ENCODE measurements around the gene GPRASP1.

Gene GPRASP1, protein sequence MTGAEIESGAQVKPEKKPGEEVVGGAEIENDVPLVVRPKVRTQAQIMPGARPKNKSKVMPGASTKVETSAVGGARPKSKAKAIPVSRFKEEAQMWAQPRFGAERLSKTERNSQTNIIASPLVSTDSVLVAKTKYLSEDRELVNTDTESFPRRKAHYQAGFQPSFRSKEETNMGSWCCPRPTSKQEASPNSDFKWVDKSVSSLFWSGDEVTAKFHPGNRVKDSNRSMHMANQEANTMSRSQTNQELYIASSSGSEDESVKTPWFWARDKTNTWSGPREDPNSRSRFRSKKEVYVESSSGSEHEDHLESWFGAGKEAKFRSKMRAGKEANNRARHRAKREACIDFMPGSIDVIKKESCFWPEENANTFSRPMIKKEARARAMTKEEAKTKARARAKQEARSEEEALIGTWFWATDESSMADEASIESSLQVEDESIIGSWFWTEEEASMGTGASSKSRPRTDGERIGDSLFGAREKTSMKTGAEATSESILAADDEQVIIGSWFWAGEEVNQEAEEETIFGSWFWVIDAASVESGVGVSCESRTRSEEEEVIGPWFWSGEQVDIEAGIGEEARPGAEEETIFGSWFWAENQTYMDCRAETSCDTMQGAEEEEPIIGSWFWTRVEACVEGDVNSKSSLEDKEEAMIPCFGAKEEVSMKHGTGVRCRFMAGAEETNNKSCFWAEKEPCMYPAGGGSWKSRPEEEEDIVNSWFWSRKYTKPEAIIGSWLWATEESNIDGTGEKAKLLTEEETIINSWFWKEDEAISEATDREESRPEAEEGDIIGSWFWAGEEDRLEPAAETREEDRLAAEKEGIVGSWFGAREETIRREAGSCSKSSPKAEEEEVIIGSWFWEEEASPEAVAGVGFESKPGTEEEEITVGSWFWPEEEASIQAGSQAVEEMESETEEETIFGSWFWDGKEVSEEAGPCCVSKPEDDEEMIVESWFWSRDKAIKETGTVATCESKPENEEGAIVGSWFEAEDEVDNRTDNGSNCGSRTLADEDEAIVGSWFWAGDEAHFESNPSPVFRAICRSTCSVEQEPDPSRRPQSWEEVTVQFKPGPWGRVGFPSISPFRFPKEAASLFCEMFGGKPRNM (N-terminal part only)

DNA sequence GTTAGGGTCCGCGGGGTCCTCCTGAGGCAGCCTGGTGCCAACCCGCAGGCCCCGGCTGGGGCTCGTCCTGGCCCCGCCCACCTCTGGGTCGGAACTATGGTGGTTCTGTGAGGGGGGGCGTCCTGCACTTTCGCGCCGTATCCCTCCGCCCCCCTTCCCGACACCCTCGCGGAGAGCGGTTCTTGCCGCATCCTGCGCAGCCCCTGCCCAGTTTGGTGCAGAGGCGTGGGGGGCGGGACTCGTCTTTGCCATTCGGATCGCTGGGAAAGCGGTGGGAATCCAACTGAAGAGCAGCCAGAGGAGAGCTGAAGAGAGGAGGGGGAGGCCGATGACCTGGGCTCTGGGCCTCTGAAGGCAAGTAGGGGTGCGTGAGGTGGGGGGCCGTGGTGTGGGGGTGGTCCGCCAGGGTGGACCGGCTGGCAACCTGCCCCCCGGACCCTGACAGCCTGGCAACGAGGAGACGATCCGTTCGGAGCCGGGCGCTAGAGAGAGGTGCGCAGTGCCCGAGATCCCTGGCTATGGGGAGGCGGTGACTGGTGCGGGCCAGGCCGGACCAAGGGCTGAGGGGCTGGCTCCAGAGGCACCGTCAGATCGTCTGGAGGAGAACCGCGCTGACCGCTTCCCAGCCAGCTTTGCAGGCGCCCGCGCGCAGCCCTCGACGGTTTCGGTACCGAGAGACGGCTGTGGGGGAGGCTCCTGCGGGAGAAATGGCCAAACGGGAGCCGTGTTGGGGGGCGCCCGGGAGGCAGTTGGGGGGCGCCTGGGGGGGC, at the start of gene GPRASP1:
GPRASP1 (plus strand) TSS at position 242 of the 770 bp plus-strand sequence. CDS start 2,431 bp downstream, outside the sequence.
- no peak within 1 kb of the TSS for H3K4me3 ChIP-seq (ENCODE audit: low read depth, low read length)
- DNase-seq (ENCODE audit: low read depth): no peak
- TF ChIP-seq, protein P1, sequence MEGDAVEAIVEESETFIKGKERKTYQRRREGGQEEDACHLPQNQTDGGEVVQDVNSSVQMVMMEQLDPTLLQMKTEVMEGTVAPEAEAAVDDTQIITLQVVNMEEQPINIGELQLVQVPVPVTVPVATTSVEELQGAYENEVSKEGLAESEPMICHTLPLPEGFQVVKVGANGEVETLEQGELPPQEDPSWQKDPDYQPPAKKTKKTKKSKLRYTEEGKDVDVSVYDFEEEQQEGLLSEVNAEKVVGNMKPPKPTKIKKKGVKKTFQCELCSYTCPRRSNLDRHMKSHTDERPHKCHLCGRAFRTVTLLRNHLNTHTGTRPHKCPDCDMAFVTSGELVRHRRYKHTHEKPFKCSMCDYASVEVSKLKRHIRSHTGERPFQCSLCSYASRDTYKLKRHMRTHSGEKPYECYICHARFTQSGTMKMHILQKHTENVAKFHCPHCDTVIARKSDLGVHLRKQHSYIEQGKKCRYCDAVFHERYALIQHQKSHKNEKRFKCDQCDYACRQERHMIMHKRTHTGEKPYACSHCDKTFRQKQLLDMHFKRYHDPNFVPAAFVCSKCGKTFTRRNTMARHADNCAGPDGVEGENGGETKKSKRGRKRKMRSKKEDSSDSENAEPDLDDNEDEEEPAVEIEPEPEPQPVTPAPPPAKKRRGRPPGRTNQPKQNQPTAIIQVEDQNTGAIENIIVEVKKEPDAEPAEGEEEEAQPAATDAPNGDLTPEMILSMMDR (IDR thresholded peaks at IDR 0.05; ENCODE audit: control insufficient read depth, extremely low read depth, insufficient read depth): no peak

DNA sequence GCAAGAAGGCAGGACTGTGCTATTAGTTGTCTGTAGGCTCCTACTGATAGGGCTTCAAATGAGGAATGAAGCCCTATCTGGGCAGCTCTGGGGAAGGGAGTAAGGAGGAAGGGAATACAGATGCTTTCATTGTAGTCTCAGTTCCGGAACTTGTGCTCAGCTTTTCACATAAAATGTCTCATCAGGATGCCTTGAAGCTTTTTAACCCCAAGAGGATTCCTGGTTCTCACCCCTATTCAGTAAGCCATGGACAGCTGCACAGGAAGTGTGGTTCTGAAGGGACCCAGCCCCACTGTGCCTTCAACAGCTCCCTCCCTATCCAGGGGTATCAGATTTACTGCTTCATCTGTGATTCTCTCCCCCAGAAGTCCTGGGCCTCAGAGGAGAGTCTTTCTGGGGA, 47.0 kb upstream of the GPRASP1 start:
- TF ChIP-seq, protein P1 (IDR thresholded peaks at IDR 0.05; ENCODE audit: control insufficient read depth, extremely low read depth, insufficient read depth): no peak
- no peak for DNase-seq (ENCODE audit: low read depth)
- H3K4me3 ChIP-seq (ENCODE audit: low read depth, low read length): no peak overlapping the region

DNA sequence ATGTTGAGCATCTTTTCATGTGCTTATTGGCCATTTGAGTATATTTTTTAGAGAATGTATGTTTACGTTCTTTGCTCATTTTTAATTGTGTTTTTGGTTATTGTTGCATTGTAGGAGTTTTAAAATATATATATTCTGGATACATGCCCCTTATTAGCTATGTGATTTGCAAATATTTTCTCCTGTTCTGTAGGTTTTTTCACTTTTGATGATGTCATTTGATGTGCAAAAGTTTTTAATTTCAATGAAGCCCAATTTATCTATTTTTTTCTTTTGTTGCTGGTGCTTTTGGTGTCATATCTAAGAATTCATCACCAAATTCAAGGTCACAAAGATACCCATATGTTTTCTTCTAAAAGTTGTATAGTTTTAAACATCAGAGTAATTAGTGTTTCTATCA, 45.2 kb upstream of the GPRASP1 start:
- no peak overlapping the region for H3K4me3 ChIP-seq (ENCODE audit: low read depth, low read length)
- DNase-seq (ENCODE audit: low read depth): no peak
- TF ChIP-seq, protein P1 (IDR thresholded peaks at IDR 0.05; ENCODE audit: control insufficient read depth, extremely low read depth, insufficient read depth): no peak

DNA sequence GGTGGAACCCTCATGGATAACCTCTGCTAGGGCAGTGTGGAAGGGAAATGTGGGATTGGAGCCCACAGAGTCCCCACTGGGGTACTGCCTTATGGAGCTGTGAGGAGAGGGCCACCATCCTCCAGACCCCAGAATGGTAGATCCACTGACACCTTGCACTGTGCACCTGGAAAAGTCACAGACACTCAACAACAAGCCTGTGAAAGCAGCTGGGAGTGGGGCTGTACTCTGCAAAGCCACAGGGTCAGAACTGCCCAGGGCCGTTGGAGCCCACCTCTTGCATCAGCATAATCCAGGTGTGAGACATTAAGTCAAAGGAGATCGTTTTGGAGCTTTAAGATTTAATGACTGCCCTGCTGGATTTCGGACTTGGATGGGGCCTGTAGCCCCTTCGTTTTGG, 40.4 kb upstream of the GPRASP1 start:
- no peak for DNase-seq (ENCODE audit: low read depth)
- TF ChIP-seq, protein P1 (IDR thresholded peaks at IDR 0.05; ENCODE audit: control insufficient read depth, extremely low read depth, insufficient read depth): no peak
- no peak overlapping the region for H3K4me3 ChIP-seq (ENCODE audit: low read depth, low read length)

DNA sequence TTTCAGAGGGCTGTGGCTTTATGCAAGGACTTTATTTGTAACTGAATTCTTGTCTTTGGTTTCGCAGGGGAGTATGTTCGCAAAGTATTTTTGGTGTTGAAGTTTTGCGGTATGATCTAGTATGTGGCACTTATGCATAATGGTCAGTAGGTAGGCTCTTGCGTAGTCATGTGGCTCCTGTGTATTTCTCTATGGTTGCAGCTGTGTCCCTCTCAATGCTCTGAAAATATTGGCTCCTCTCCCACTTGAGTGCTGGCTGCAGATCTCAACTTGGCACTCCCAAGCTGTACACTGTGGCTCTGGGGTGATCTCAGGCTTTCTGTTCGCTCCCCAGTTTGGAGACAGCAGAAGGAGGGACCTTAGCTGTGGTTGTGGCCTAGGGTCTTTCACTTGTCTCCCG, 27.2 kb upstream of the GPRASP1 start:
- DNase-seq (ENCODE audit: low read depth): no peak
- H3K4me3 ChIP-seq (ENCODE audit: low read depth, low read length): no peak overlapping the region
- TF ChIP-seq, protein P1 (IDR thresholded peaks at IDR 0.05; ENCODE audit: control insufficient read depth, extremely low read depth, insufficient read depth): no peak

DNA sequence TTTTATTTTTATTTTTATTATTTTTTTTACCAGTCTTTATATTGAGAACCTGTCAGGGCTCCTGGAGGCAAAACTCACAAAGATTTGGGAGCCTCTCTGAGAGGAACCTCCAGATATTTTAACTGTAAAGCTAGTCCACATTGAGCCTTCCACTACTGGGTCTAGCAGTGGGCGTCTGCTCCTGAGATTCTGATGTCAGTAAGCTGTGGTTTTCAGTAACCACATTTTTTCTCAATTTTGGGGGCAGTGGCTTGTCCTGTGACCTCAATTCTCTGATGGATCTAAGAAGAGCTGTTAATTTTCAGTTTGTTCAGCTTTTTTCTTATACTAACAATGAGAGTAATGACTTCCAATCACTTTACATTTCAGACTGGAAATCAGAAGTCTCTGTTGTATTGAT, 23.6 kb upstream of the GPRASP1 start:
- TF ChIP-seq, protein P1 (IDR thresholded peaks at IDR 0.05; ENCODE audit: control insufficient read depth, extremely low read depth, insufficient read depth): no peak
- DNase-seq (ENCODE audit: low read depth): no peak
- no peak overlapping the region for H3K4me3 ChIP-seq (ENCODE audit: low read depth, low read length)
